ENCODE data around the gene VPS35L. TPM values are rescaled to one million over a fixed set of nuclear protein-coding genes. Genes with fewer than 3 reads are reported as not detected.
"Not testable (repeated sequence)": the region's sequence is repeated elsewhere in the genome, so short reads cannot be mapped to it uniquely, and the experiment has no call there.

VPS35L gene
- total RNA-seq, 1 experiment from 2014 or later = 55.5 TPM

- DNase-seq (ENCODE audit: unreplicated experiment) = no peak
- Mint-ChIP-seq H3K4me1 (ENCODE audit: insufficient read depth, unreplicated experiment) (peaks cover 27% of the 10 kb centered on the region), H3K27ac (ENCODE audit: low read depth, unreplicated experiment) (peak overlapping the region; percentile 90), H3K9me3 (ENCODE audit: unreplicated experiment) (no peaks in the 10 kb centered on the region), H3K27me3 (ENCODE audit: insufficient read depth, unreplicated experiment) (no peaks in the 10 kb centered on the region), H3K4me3 (ENCODE audit: unreplicated experiment) (no peak overlapping the region), H3K36me3 (ENCODE audit: insufficient read depth, unreplicated experiment) (peaks cover 44% of the 10 kb centered on the region)
- intact Hi-C loops (cut with micrococcal nuclease) = loop anchor here (10.0 kb wide), 1 partner anchor 129 kb away; no protein-coding TSS in a partner anchor
- ChIA-PET POLR2A (no interaction called here), CTCF (interaction anchor here (0.8 to 1.3 kb wide), 3 partner anchors 10 to 112 kb away, joined by 3 to 5 read pairs (median 4); no protein-coding TSS in a partner anchor)
- no TSS peak for BruUV-seq (replicated peaks)
- TF ChIP-seq CTCF (IDR thresholded peaks at IDR 0.05; ENCODE audit: unreplicated experiment) = no peak
Observed at GRCh38 chr16:19713697-19714096, 158.2 kb downstream of the VPS35L start.

GRCh38 chr16:19715566-19715965, 160.1 kb downstream of the VPS35L start:
- intact Hi-C loops (cut with micrococcal nuclease) = loop anchor here (5.0 to 10.0 kb wide), 3 partner anchors 113 to 172 kb away; no protein-coding TSS in a partner anchor
- POLR2A ChIA-PET = interaction anchor here (0.6 kb wide), 1 partner anchor 24 kb away, joined by 3 read pairs; no protein-coding TSS in a partner anchor
- peak; percentile 63 for DNase-seq (ENCODE audit: unreplicated experiment)
- peaks cover 33% of the 10 kb centered on the region for H3K36me3 Mint-ChIP-seq (ENCODE audit: insufficient read depth, unreplicated experiment)
- BruUV-seq (replicated peaks) = no TSS peak
- no peak for TF ChIP-seq CTCF (IDR thresholded peaks at IDR 0.05; ENCODE audit: unreplicated experiment)
- H3K4me3 Mint-ChIP-seq (ENCODE audit: unreplicated experiment) = peak overlapping the region; percentile 87
- CTCF ChIA-PET = no interaction called here
- H3K9me3 Mint-ChIP-seq (ENCODE audit: unreplicated experiment) = no peaks in the 10 kb centered on the region
- peaks cover 27% of the 10 kb centered on the region for H3K4me1 Mint-ChIP-seq (ENCODE audit: insufficient read depth, unreplicated experiment)
- H3K27ac Mint-ChIP-seq (ENCODE audit: low read depth, unreplicated experiment) = peak overlapping the region; percentile 90
- H3K27me3 Mint-ChIP-seq (ENCODE audit: insufficient read depth, unreplicated experiment) = no peaks in the 10 kb centered on the region

GRCh38 chr16:19716183-19716582, 160.7 kb downstream of the VPS35L start:
- no peak overlapping the region for H3K27ac Mint-ChIP-seq (ENCODE audit: low read depth, unreplicated experiment)
- H3K4me1 Mint-ChIP-seq (ENCODE audit: insufficient read depth, unreplicated experiment) = peaks cover 27% of the 10 kb centered on the region
- ChIA-PET POLR2A (interaction anchor here (0.6 kb wide), 1 partner anchor 11 kb away, joined by 3 read pairs; no protein-coding TSS in a partner anchor), CTCF (no interaction called here)
- H3K27me3 Mint-ChIP-seq (ENCODE audit: insufficient read depth, unreplicated experiment) = no peaks in the 10 kb centered on the region
- H3K9me3 Mint-ChIP-seq (ENCODE audit: unreplicated experiment) = no peaks in the 10 kb centered on the region
- H3K36me3 Mint-ChIP-seq (ENCODE audit: insufficient read depth, unreplicated experiment) = peaks cover 27% of the 10 kb centered on the region
- H3K4me3 Mint-ChIP-seq (ENCODE audit: unreplicated experiment) = peak overlapping the region; percentile 87
- intact Hi-C loops (cut with micrococcal nuclease) = loop anchor here (5.0 to 10.0 kb wide), 3 partner anchors 114 to 171 kb away; no protein-coding TSS in a partner anchor
- TF ChIP-seq CTCF (IDR thresholded peaks at IDR 0.05; ENCODE audit: unreplicated experiment) = no peak
- no peak for DNase-seq (ENCODE audit: unreplicated experiment)
- no TSS peak for BruUV-seq (replicated peaks)

GRCh38 chr16:19716728-19717127, 161.2 kb downstream of the VPS35L start:
- Mint-ChIP-seq H3K4me3 (ENCODE audit: unreplicated experiment) (peak overlapping the region; percentile 87), H3K36me3 (ENCODE audit: insufficient read depth, unreplicated experiment) (peaks cover 24% of the 10 kb centered on the region), H3K4me1 (ENCODE audit: insufficient read depth, unreplicated experiment) (peaks cover 27% of the 10 kb centered on the region)
- not testable (repeated sequence) for H3K27ac Mint-ChIP-seq (ENCODE audit: low read depth, unreplicated experiment); H3K9me3 Mint-ChIP-seq (ENCODE audit: unreplicated experiment); DNase-seq (ENCODE audit: unreplicated experiment); H3K27me3 Mint-ChIP-seq (ENCODE audit: insufficient read depth, unreplicated experiment); BruUV-seq (replicated peaks)
- ChIA-PET CTCF (interaction anchor here (1.5 to 1.6 kb wide), 2 partner anchors 19 to 584 kb away, joined by 4 to 7 read pairs; no protein-coding TSS in a partner anchor), POLR2A (interaction anchor here (0.6 to 2.1 kb wide), 2 partner anchors 12 to 20 kb away, joined by 3 to 11 read pairs; no protein-coding TSS in a partner anchor)
- intact Hi-C loops (cut with micrococcal nuclease) = loop anchor here (5.0 to 10.0 kb wide), 3 partner anchors 114 to 171 kb away; no protein-coding TSS in a partner anchor
